ENCODE data around the gene KRT15. TPM values are rescaled to one million over a fixed set of nuclear protein-coding genes. Genes with fewer than 3 reads are reported as not detected.
A peak's percentile ranks its signal among the peaks of the same experiment; 100 is the strongest.

KRT15 gene
- total and polyA plus RNA-seq, 7 experiments from 2014 or later, result not detected

DNA sequence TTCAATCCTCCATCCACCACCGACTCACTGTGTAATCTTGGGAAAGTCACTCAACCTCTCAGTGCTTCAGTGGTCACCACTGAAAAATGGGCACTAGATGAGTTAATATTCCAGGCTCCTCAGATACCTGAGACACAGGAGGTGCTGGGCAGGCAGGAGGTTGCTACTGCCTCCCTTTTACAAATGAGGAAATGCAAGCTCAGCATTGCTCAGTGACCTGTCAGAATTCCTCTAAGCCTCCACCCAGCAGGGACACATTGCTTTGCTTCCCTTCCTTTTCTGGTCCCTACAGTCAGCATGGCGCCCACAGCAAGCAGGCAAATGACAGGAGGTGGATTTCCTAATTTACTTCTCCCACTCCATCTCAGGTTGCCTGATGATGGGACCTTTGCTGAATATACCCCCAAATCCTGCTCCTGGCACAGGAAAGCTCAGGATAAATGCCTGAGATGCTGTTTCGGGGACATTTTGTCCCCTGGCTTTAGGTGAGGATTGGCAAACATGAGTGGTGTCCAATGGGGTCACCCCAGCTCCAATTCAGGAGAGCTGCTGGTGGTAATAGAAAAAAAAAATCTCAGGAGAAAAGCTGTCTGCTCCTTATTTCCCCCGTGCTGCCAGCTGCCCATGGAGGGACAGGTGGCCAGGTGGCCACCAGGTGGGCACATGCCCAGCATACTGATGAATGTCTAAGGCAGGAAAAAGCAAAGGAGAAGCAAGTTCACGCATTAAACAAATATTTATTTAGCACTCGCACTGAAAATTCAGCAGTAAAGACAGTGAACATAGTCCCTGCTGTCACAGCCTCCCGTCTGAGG lies 8.2 kb downstream of the KRT15 start:
- intact Hi-C loops (cut with micrococcal nuclease), result no loop called here
- Mint-ChIP-seq H3K4me3 (no peak overlapping the region), H3K36me3 (no peaks in the 10 kb centered on the region), H3K9me3 (no peaks in the 10 kb centered on the region), H3K4me1 (no peaks in the 10 kb centered on the region), H3K27ac (no peak overlapping the region), H3K27me3 (no peaks in the 10 kb centered on the region)
- H3K27me3 ChIP-seq (ENCODE audit: control insufficient read depth in 2 of 2, insufficient read depth in 2 of 2, low read length in 2 of 2), result no peaks in the 10 kb centered on the region
- ChIA-PET CTCF (no interaction called here), POLR2A (no interaction called here)
- ATAC-seq (no peak), DNase-seq (no peak)
- no peak overlapping the region for H3K4me3 ChIP-seq (ENCODE audit: low read length)
- H3K27ac ChIP-seq (ENCODE audit: low read depth, low read length), result no peak overlapping the region
- no peaks in the 10 kb centered on the region for H3K4me1 ChIP-seq (ENCODE audit: control insufficient read depth in 2 of 2, insufficient read depth in 2 of 2, low read length in 2 of 2)
- no peaks in the 10 kb centered on the region for H3K9me3 ChIP-seq (ENCODE audit: control insufficient read depth in 2 of 3, low read length in 3 of 3)
- H3K36me3 ChIP-seq (ENCODE audit: control insufficient read depth in 2 of 3, insufficient read depth in 3 of 3, low read length in 3 of 3), result no peaks in the 10 kb centered on the region

DNA sequence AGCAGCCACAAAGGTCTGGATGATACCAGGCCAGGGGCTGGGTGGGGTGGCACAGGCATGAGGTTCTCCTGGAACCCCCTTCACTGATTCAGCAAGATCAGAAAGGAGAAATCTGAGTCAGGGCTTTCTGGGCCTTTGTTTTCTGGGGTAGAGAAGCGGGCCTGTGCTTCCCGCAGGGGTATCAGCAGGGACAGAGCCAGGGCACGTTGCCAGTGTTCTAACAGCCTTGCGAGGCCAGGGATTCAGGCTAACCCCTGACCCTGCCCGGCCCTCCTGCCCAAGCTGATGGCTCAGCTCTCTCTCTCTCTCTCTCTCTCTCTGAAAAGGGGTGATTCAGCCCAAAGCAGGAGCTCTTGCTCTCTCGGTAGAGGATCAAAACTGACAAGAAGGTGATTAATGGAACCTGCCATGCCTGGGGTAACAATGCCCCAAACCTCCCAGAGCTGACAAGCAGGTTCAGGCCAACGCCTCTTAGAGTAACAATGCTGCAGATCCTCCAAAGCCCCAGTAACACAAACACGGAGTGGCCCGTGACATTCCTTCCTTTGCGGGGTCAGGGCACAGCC lies 11.3 kb downstream of the KRT15 start:
- Mint-ChIP-seq H3K9me3 (peaks cover 0 to 2% (median 0%) of the 10 kb centered on the region in 11 donors), H3K27me3 (no peaks in the 10 kb centered on the region), H3K36me3 (no peaks in the 10 kb centered on the region), H3K4me3 (no peak overlapping the region), H3K27ac (no peak overlapping the region), H3K4me1 (no peaks in the 10 kb centered on the region)
- CTCF ChIA-PET, result no interaction called here
- H3K4me3 ChIP-seq (ENCODE audit: low read length), result no peak overlapping the region
- H3K27ac ChIP-seq (ENCODE audit: low read depth, low read length), result no peak overlapping the region
- H3K27me3 ChIP-seq (ENCODE audit: control insufficient read depth in 2 of 2, insufficient read depth in 2 of 2, low read length in 2 of 2), result no peaks in the 10 kb centered on the region
- H3K36me3 ChIP-seq (ENCODE audit: control insufficient read depth in 2 of 3, insufficient read depth in 3 of 3, low read length in 3 of 3), result no peaks in the 10 kb centered on the region
- no peaks in the 10 kb centered on the region for H3K9me3 ChIP-seq (ENCODE audit: control insufficient read depth in 2 of 3, low read length in 3 of 3)
- POLR2A ChIA-PET, result interaction anchor here (0.6 kb wide), 1 partner anchor 445 kb away, joined by 3 read pairs; no protein-coding TSS in a partner anchor
- DNase-seq, result no peak
- intact Hi-C loops (cut with micrococcal nuclease), result no loop called here
- ATAC-seq, result no peak
- no peaks in the 10 kb centered on the region for H3K4me1 ChIP-seq (ENCODE audit: control insufficient read depth in 2 of 2, insufficient read depth in 2 of 2, low read length in 2 of 2)

GRCh38 chr17:41505809-41506767 lies 12.6 kb downstream of the KRT15 start:
- H3K4me3 ChIP-seq (ENCODE audit: low read length), result no peak overlapping the region

GRCh38 chr17:41505007-41505808 lies 13.5 kb downstream of the KRT15 start, which contains the start of gene KRT13:
TSS of gene KRT13 (minus strand) at chr17:41505612. CDS start at chr17:41505550, 62 bp downstream.
- Mint-ChIP-seq H3K9me3 (peaks cover 0 to 2% (median 0%) of the 10 kb centered on the region in 11 donors), H3K4me1 (peaks cover 0 to under 1% (median 0%) of the 10 kb centered on the region in 7 donors), H3K27ac (peak within 1 kb of the TSS in 1 of 9 donors; percentile 36), H3K4me3 (no peak within 1 kb of the TSS), H3K36me3 (no peaks in the 10 kb centered on the region), H3K27me3 (no peaks in the 10 kb centered on the region)
- Histone ChIP-seq H3K27me3 (ENCODE audit: control insufficient read depth in 2 of 2, insufficient read depth in 2 of 2, low read length in 2 of 2) (no peaks in the 10 kb centered on the region), H3K4me3 (ENCODE audit: low read length) (no peak within 1 kb of the TSS), H3K9me3 (ENCODE audit: control insufficient read depth in 2 of 3, low read length in 3 of 3) (no peaks in the 10 kb centered on the region), H3K27ac (ENCODE audit: low read depth, low read length) (no peak within 1 kb of the TSS), H3K4me1 (ENCODE audit: control insufficient read depth in 2 of 2, insufficient read depth in 2 of 2, low read length in 2 of 2) (no peaks in the 10 kb centered on the region), H3K36me3 (ENCODE audit: control insufficient read depth in 2 of 3, insufficient read depth in 3 of 3, low read length in 3 of 3) (no peaks in the 10 kb centered on the region)
- no peak for DNase-seq
- POLR2A ChIA-PET, result no interaction called here
- ATAC-seq, result no peak
- CTCF ChIA-PET, result interaction anchor here (0.9 kb wide), 1 partner anchor 27 kb away, joined by 3 read pairs; no protein-coding TSS in a partner anchor
- intact Hi-C loops (cut with micrococcal nuclease), result no loop called here

More at GRCh38 chr17:41505809-41506767, 12.6 kb downstream of the KRT15 start:
- H3K4me3 Mint-ChIP-seq, result no peak overlapping the region
- no peaks in the 10 kb centered on the region for H3K4me1 Mint-ChIP-seq
- H3K27ac Mint-ChIP-seq, result no peak overlapping the region
- CTCF ChIA-PET, result interaction anchor here (0.9 kb wide), 1 partner anchor 28 kb away, joined by 3 read pairs; no protein-coding TSS in a partner anchor
- POLR2A ChIA-PET, result no interaction called here
- intact Hi-C loops (cut with micrococcal nuclease), result no loop called here
- ATAC-seq (no peak), DNase-seq (no peak)
- H3K27me3 Mint-ChIP-seq, result no peaks in the 10 kb centered on the region
- Histone ChIP-seq H3K36me3 (ENCODE audit: control insufficient read depth in 2 of 3, insufficient read depth in 3 of 3, low read length in 3 of 3) (no peaks in the 10 kb centered on the region), H3K27me3 (ENCODE audit: control insufficient read depth in 2 of 2, insufficient read depth in 2 of 2, low read length in 2 of 2) (no peaks in the 10 kb centered on the region), H3K4me1 (ENCODE audit: control insufficient read depth in 2 of 2, insufficient read depth in 2 of 2, low read length in 2 of 2) (no peaks in the 10 kb centered on the region), H3K27ac (ENCODE audit: low read depth, low read length) (no peak overlapping the region), H3K9me3 (ENCODE audit: control insufficient read depth in 2 of 3, low read length in 3 of 3) (no peaks in the 10 kb centered on the region)
- H3K9me3 Mint-ChIP-seq, result peaks cover 0 to 2% (median 0%) of the 10 kb centered on the region in 11 donors
- no peaks in the 10 kb centered on the region for H3K36me3 Mint-ChIP-seq

GRCh38 chr17:41504246-41504977 lies 14.3 kb downstream of the KRT15 start:
- no peak overlapping the region for H3K27ac ChIP-seq (ENCODE audit: low read depth, low read length)
- no peaks in the 10 kb centered on the region for H3K27me3 ChIP-seq (ENCODE audit: control insufficient read depth in 2 of 2, insufficient read depth in 2 of 2, low read length in 2 of 2)
- ChIA-PET POLR2A (no interaction called here), CTCF (no interaction called here)
- Mint-ChIP-seq H3K4me3 (no peak overlapping the region), H3K4me1 (peaks cover 0 to 8% (median 0%) of the 10 kb centered on the region in 7 donors), H3K36me3 (no peaks in the 10 kb centered on the region), H3K27ac (no peak overlapping the region), H3K9me3 (peaks cover 0 to 2% (median 0%) of the 10 kb centered on the region in 11 donors), H3K27me3 (peaks cover 0 to 7% (median 0%) of the 10 kb centered on the region in 5 donors)
- H3K4me3 ChIP-seq (ENCODE audit: low read length), result no peak overlapping the region
- intact Hi-C loops (cut with micrococcal nuclease), result no loop called here
- H3K36me3 ChIP-seq (ENCODE audit: control insufficient read depth in 2 of 3, insufficient read depth in 3 of 3, low read length in 3 of 3), result no peaks in the 10 kb centered on the region
- H3K4me1 ChIP-seq (ENCODE audit: control insufficient read depth in 2 of 2, insufficient read depth in 2 of 2, low read length in 2 of 2), result no peaks in the 10 kb centered on the region
- ATAC-seq (no peak), DNase-seq (no peak)
- no peaks in the 10 kb centered on the region for H3K9me3 ChIP-seq (ENCODE audit: control insufficient read depth in 2 of 3, low read length in 3 of 3)
